GM06990 (cell line): Measurements from ENCODE around the gene ADGRD1.

ENCODE experiments used
- DNase-seq: peaks from one replicate; pipeline ENCODE4 v3.0.0-alpha.2; 2011; ENCODE audit not compliant: insufficient read length; ENCODE audit errors: extremely low read depth
- H3K27me3 ChIP-seq: replicated peaks from 2 replicates; pipeline ENCODE4 v1.6.0; 2011; ENCODE audit warnings: low read length; ENCODE audit not compliant: control insufficient read depth, insufficient read depth
- H3K36me3 ChIP-seq: 2 replicates; pipeline ENCODE4 v1.5.1; 2011; ENCODE audit warnings: low read length; ENCODE audit not compliant: control insufficient read depth, insufficient read depth
- H3K4me3 ChIP-seq: replicated peaks from 2 replicates; pipeline ENCODE4 v1.5.1; 2011; ENCODE audit warnings: low read depth, mild to moderate bottlenecking, control low read depth, low read length
- CTCF ChIP-seq: IDR thresholded peaks from 2 replicates; pipeline ENCODE4 v1.5.1; 2011; ENCODE audit warnings: low read length, control low read depth, mild to moderate bottlenecking, inconsistent platforms; ENCODE audit not compliant: insufficient read depth, poor library complexity, severe bottlenecking

The ADGRD1 gene

GRCh38 chr12:131057211-131057721, 103.6 kb downstream of the ADGRD1 start:
- no peak for DNase-seq
- no peaks in the 10 kb centered on the region; the same call in 1 of the 2 replicates for H3K27me3 ChIP-seq

GRCh38 chr12:131057722-131058515, 104.2 kb downstream of the ADGRD1 start:
- DNase-seq, result no peak
- H3K36me3 ChIP-seq, result no peaks in the 10 kb centered on the region
- no peaks in the 10 kb centered on the region; the same call in 1 of the 2 replicates for H3K27me3 ChIP-seq
- TF ChIP-seq CTCF, result no peak
- H3K4me3 ChIP-seq, result no peak overlapping the region

More at GRCh38 chr12:131057211-131057721, 103.6 kb downstream of the ADGRD1 start:
- H3K36me3 ChIP-seq, result no peaks in the 10 kb centered on the region
- no peak overlapping the region for H3K4me3 ChIP-seq
- no peak for TF ChIP-seq CTCF

GRCh38 chr12:131058700-131059099, 105.0 kb downstream of the ADGRD1 start:
- H3K36me3 ChIP-seq, result no peaks in the 10 kb centered on the region
- no peak for TF ChIP-seq CTCF
- H3K27me3 ChIP-seq, result no peaks in the 10 kb centered on the region; the same call in 1 of the 2 replicates
- H3K4me3 ChIP-seq, result no peak overlapping the region
- no peak for DNase-seq

GRCh38 chr12:131060011-131060703, 106.5 kb downstream of the ADGRD1 start:
- DNase-seq, result no peak
- H3K4me3 ChIP-seq, result no peak overlapping the region
- H3K36me3 ChIP-seq, result no peaks in the 10 kb centered on the region
- no peaks in the 10 kb centered on the region; the same call in 1 of the 2 replicates for H3K27me3 ChIP-seq
- no peak for TF ChIP-seq CTCF

- no peak for TF ChIP-seq CTCF
- no peak for DNase-seq
- Histone ChIP-seq H3K36me3 (no peaks in the 10 kb centered on the region), H3K4me3 (no peak overlapping the region), H3K27me3 (no peaks in the 10 kb centered on the region; the same call in 1 of the 2 replicates)
Measured at GRCh38 chr12:131061041-131061806, 107.5 kb downstream of the ADGRD1 start.
